Measurements from ENCODE around the gene PLD2.

PLD2 gene

DNA sequence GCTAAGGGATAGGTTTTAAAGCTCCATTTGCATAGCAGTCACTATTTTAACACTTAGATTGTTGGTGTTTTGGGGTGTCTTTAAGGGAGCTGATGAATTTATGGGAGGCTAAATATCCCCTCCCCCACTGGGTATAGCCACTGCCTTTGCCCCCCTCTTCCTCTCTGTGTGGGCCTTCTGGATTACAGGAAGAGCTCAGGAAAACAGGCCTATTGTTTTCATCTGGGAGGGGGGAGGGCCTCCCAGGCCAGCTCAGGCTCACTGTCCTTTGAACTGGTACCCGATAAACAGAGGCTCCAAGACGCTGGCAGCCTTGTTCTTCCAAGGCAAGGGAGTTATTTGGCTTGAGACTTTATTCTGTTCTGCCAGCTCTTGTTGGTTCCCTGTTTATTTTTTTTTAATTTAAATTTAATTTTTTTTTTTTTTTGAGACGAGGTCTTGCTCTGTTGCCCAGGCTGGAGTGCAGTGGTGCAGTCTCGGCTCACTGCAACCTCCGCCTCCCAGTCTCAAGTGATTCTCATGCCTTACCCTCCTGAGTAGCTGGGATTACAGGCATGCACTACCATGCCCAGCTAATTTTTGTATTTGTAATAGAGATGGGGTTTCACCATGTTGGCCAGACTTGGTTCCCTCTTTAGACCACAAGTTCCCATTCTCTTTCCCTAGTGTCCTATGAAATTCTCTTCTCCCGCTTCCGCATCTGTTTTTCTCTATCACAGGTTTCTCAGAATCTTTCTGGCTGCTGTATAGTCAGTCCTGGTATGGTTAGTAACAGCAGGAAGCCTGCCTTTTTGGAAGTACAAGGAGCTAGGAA, 51.3 kb downstream of the PLD2 start:
- TF ChIP-seq, protein P1, sequence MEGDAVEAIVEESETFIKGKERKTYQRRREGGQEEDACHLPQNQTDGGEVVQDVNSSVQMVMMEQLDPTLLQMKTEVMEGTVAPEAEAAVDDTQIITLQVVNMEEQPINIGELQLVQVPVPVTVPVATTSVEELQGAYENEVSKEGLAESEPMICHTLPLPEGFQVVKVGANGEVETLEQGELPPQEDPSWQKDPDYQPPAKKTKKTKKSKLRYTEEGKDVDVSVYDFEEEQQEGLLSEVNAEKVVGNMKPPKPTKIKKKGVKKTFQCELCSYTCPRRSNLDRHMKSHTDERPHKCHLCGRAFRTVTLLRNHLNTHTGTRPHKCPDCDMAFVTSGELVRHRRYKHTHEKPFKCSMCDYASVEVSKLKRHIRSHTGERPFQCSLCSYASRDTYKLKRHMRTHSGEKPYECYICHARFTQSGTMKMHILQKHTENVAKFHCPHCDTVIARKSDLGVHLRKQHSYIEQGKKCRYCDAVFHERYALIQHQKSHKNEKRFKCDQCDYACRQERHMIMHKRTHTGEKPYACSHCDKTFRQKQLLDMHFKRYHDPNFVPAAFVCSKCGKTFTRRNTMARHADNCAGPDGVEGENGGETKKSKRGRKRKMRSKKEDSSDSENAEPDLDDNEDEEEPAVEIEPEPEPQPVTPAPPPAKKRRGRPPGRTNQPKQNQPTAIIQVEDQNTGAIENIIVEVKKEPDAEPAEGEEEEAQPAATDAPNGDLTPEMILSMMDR (conservative IDR thresholded peaks at IDR 0.05; ENCODE audit: low read length): no peak
- no peak overlapping the region for H3K4me3 ChIP-seq (ENCODE audit: low read length)
- no peak for DNase-seq (ENCODE audit: low read depth)

DNA sequence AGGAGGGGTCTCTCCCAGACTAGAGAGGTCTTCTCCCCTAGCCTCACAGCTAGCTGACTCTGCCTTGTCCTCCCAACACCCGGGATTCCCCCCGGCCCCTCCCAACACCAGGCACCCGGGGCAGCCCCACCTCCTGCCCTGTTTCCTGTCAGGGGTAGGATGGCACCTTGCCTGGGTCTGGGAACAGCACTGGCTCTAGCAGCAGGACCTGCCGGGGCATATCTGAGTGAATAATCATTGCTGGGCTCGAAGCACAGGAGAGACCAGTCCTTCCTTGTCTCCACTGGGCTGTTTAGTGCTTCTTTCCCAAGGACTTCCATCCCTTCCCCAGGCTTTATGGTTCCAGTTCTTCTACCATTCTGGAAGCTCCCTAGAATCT, 51.9 kb downstream of the PLD2 start:
- TF ChIP-seq, protein P1 (conservative IDR thresholded peaks at IDR 0.05; ENCODE audit: low read length): no peak

DNA sequence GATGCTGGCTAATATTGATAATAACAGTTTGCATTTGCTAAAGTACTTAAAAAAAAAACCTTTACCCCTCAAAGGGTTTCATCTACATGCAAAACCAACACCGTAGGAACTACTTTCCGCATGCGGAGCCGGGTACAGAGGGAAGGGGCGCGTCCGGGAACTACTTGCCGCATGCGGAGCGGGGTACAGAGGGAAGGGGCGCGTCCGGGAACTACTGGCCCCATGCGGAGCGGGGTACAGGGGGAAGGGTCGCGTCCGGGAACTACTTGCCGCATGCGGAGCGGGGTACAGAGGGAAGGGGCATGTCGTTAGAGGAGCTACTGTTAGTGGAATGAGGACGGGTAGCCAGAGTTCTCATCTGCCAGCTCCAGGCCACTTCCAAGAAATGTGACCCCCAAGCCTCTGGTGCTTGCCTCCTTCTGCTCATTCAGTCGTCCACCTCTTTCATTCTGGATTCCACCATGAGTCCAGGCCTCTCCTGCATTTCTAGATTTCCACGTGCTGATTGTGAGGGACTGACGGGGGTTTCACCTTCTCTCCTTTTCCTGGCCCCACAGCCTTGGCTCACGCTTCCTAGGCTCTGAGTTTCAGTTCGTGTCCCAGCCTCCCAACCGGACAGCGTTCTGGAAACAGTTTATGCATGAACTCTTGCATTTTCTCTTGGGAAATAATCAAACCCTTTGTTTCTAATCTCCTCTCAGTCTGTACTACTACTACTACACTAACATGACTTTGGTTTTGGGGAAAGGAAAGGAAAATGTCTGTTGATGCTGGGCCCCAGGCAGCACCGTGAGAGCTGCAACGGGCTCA, 53.1 kb downstream of the PLD2 start:
- no peak overlapping the region for H3K4me3 ChIP-seq (ENCODE audit: low read length)
- TF ChIP-seq, protein P1 (conservative IDR thresholded peaks at IDR 0.05; ENCODE audit: low read length): no peak

More for the DNA sequence above, 51.9 kb downstream of the PLD2 start:
- H3K4me3 ChIP-seq (ENCODE audit: low read length): no peak overlapping the region
- peak; percentile 35 for DNase-seq (ENCODE audit: low read depth)

DNA sequence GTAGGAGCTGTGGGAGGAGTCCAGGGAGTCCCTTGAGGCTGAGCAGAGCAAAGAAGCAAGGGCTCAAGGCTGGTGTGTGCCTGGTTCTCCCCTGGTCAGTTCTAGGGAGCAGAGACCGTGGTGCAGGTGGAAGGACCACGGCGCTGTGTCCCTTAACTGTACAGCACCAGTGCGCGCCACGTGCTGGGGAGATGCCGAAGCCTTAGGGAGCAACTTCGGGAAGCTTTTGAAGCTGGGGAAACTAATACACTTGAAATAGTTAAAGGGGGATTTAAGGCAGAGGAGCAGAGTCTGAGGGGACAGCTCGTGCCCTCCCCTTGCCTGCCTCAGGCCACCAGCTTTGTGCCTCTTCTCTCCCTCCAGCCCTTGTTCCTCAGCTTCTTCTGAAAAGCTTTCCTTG, 53.7 kb downstream of the PLD2 start:
- no peak for DNase-seq (ENCODE audit: low read depth)
- TF ChIP-seq, protein P1 (conservative IDR thresholded peaks at IDR 0.05; ENCODE audit: low read length): no peak
- no peak overlapping the region for H3K4me3 ChIP-seq (ENCODE audit: low read length)

More for the DNA sequence above, 53.1 kb downstream of the PLD2 start:
- no peak for DNase-seq (ENCODE audit: low read depth)

DNA sequence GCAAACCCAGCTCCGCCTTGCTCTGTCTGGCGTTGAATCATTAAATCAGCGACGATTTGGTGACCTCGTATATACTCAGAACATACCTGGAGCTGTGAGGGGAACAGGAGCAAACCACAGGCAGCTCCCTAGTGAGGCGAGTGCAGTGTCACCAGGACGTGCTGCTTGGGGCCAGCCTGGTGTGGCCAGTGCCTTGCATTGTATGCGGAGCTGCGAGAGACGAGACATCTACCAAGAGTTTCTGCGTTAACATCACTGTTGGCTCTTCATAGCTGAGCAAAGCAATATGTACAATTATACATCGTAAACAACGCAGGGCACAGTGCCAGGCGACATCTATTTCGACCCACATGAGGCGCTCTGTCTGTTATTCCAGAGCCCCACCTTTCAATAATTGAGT, 54.1 kb downstream of the PLD2 start:
- H3K4me3 ChIP-seq (ENCODE audit: low read length): no peak overlapping the region
- TF ChIP-seq, protein P1 (conservative IDR thresholded peaks at IDR 0.05; ENCODE audit: low read length): no peak
- no peak for DNase-seq (ENCODE audit: low read depth)

GRCh38 chr17:4862720-4863119, 55.8 kb downstream of the PLD2 start:
- TF ChIP-seq, protein P1 (conservative IDR thresholded peaks at IDR 0.05; ENCODE audit: low read length): no peak
- no peak for DNase-seq (ENCODE audit: low read depth)
- no peak overlapping the region for H3K4me3 ChIP-seq (ENCODE audit: low read length)

Measured in AG10803 (cell line).